Activated naive CD8-positive, alpha-beta T cell treated with anti-CD3 and anti-CD28 coated beads for 36 hours (primary cell): Measurements from ENCODE around the gene LRRTM4. TPM values are rescaled to one million over a fixed set of nuclear protein-coding genes. Genes with fewer than 3 reads are reported as not detected.
"Not testable (repeated sequence)": the region's sequence is repeated elsewhere in the genome, so short reads cannot be mapped to it uniquely, and the experiment has no call there.

Experiments
- DNase-seq: peaks from one replicate; pipeline ENCODE4 v3.0.0; 2021
- H3K27ac Mint-ChIP-seq: one replicate; pipeline ENCODE4 v1.8.0; 2022; ENCODE audit warnings: mild to moderate bottlenecking, moderate library complexity, mixed read lengths
- H3K27me3 Mint-ChIP-seq: one replicate; pipeline ENCODE4 v1.8.0; 2022; ENCODE audit warnings: mild to moderate bottlenecking, mixed read lengths
- H3K36me3 Mint-ChIP-seq: one replicate; pipeline ENCODE4 v1.8.0; 2021; ENCODE audit warnings: mild to moderate bottlenecking, mixed read lengths
- H3K4me1 Mint-ChIP-seq: one replicate; pipeline ENCODE4 v1.8.0; 2021; ENCODE audit warnings: mixed read lengths
- H3K4me3 Mint-ChIP-seq: one replicate; pipeline ENCODE4 v1.8.0; 2022; ENCODE audit warnings: mild to moderate bottlenecking, moderate library complexity, mixed read lengths
- H3K9me3 Mint-ChIP-seq: one replicate; pipeline ENCODE4 v1.8.0; 2022; ENCODE audit warnings: mixed read lengths
- total RNA-seq, 2 experiments: library from RNA; stranded (reverse); gene quantifications; one replicate each; pipeline ENCODE4 v1.2.3, GENCODE V29; 2021

The LRRTM4 gene
- total RNA-seq, 2 experiments from 2014 or later, result not detected

- Mint-ChIP-seq H3K27me3 (no peaks in the 10 kb centered on the region), H3K4me1 (no peaks in the 10 kb centered on the region)
Observed at GRCh38 chr2:76752506-76752905, 769.7 kb downstream of the LRRTM4 start.

GRCh38 chr2:76749858-76750257, 772.3 kb downstream of the LRRTM4 start:
- H3K4me3 Mint-ChIP-seq, result no peak overlapping the region
- DNase-seq, result no peak
- H3K27me3 Mint-ChIP-seq, result no peaks in the 10 kb centered on the region
- peaks cover 6% of the 10 kb centered on the region for H3K9me3 Mint-ChIP-seq
- no peak overlapping the region for H3K27ac Mint-ChIP-seq
- no peaks in the 10 kb centered on the region for H3K36me3 Mint-ChIP-seq
- no peaks in the 10 kb centered on the region for H3K4me1 Mint-ChIP-seq

More at GRCh38 chr2:76752506-76752905, 769.7 kb downstream of the LRRTM4 start:
- Mint-ChIP-seq H3K27ac (no peak overlapping the region), H3K9me3 (peaks cover 4% of the 10 kb centered on the region), H3K36me3 (no peaks in the 10 kb centered on the region), H3K4me3 (no peak overlapping the region)
- DNase-seq, result no peak

- Mint-ChIP-seq H3K36me3 (no peaks in the 10 kb centered on the region), H3K27me3 (no peaks in the 10 kb centered on the region), H3K4me3 (no peak overlapping the region), H3K4me1 (no peaks in the 10 kb centered on the region), H3K9me3 (peaks cover 6% of the 10 kb centered on the region), H3K27ac (no peak overlapping the region)
- DNase-seq, result no peak
Observed at GRCh38 chr2:76748581-76749296, 773.4 kb downstream of the LRRTM4 start.

- no peaks in the 10 kb centered on the region for H3K36me3 Mint-ChIP-seq
- H3K4me3 Mint-ChIP-seq, result no peak overlapping the region
- H3K4me1 Mint-ChIP-seq, result no peaks in the 10 kb centered on the region
- H3K27me3 Mint-ChIP-seq, result no peaks in the 10 kb centered on the region
- H3K27ac Mint-ChIP-seq, result no peak overlapping the region
- H3K9me3 Mint-ChIP-seq, result peaks cover 4% of the 10 kb centered on the region
- DNase-seq, result no peak
Observed at GRCh38 chr2:76745605-76746004, 776.6 kb downstream of the LRRTM4 start.

GRCh38 chr2:76737607-76738006, 784.6 kb downstream of the LRRTM4 start:
- H3K36me3 Mint-ChIP-seq, result no peaks in the 10 kb centered on the region
- no peak for DNase-seq
- H3K4me1 Mint-ChIP-seq, result no peaks in the 10 kb centered on the region
- H3K9me3 Mint-ChIP-seq, result peaks cover 3% of the 10 kb centered on the region
- H3K4me3 Mint-ChIP-seq, result no peak overlapping the region
- H3K27me3 Mint-ChIP-seq, result no peaks in the 10 kb centered on the region
- H3K27ac Mint-ChIP-seq, result no peak overlapping the region

- Mint-ChIP-seq H3K4me1 (no peaks in the 10 kb centered on the region), H3K36me3 (no peaks in the 10 kb centered on the region), H3K9me3 (no peaks in the 10 kb centered on the region), H3K4me3 (no peak overlapping the region), H3K27ac (no peak overlapping the region), H3K27me3 (no peaks in the 10 kb centered on the region)
- DNase-seq, result no peak
Observed at GRCh38 chr2:76733736-76734135, 788.4 kb downstream of the LRRTM4 start.

- no peak for DNase-seq
- Mint-ChIP-seq H3K9me3 (peaks cover 1% of the 10 kb centered on the region), H3K4me1 (no peaks in the 10 kb centered on the region), H3K27me3 (no peaks in the 10 kb centered on the region), H3K27ac (no peak overlapping the region), H3K36me3 (no peaks in the 10 kb centered on the region), H3K4me3 (no peak overlapping the region)
Observed at GRCh38 chr2:76731157-76731556, 791.0 kb downstream of the LRRTM4 start.

- Mint-ChIP-seq H3K9me3 (peaks cover 1% of the 10 kb centered on the region), H3K27ac (no peak overlapping the region), H3K36me3 (no peaks in the 10 kb centered on the region), H3K4me1 (no peaks in the 10 kb centered on the region), H3K4me3 (no peak overlapping the region), H3K27me3 (no peaks in the 10 kb centered on the region)
- DNase-seq, result no peak
Observed at GRCh38 chr2:76730021-76730420, 792.2 kb downstream of the LRRTM4 start.

GRCh38 chr2:76721226-76721625, 801.0 kb downstream of the LRRTM4 start:
- Mint-ChIP-seq H3K27me3 (no peaks in the 10 kb centered on the region), H3K9me3 (peaks cover 2% of the 10 kb centered on the region), H3K4me3 (no peak overlapping the region), H3K4me1 (no peaks in the 10 kb centered on the region), H3K36me3 (no peaks in the 10 kb centered on the region), H3K27ac (no peak overlapping the region)
- no peak for DNase-seq

GRCh38 chr2:76713312-76713711, 808.9 kb downstream of the LRRTM4 start:
- H3K36me3 Mint-ChIP-seq, result no peaks in the 10 kb centered on the region
- peaks cover 5% of the 10 kb centered on the region for H3K9me3 Mint-ChIP-seq
- H3K27ac Mint-ChIP-seq, result no peak overlapping the region
- no peak overlapping the region for H3K4me3 Mint-ChIP-seq
- H3K4me1 Mint-ChIP-seq, result no peaks in the 10 kb centered on the region
- no peaks in the 10 kb centered on the region for H3K27me3 Mint-ChIP-seq
- no peak for DNase-seq

- Mint-ChIP-seq H3K4me3 (no peak overlapping the region), H3K9me3 (peaks cover 8% of the 10 kb centered on the region), H3K4me1 (no peaks in the 10 kb centered on the region), H3K27me3 (no peaks in the 10 kb centered on the region), H3K36me3 (no peaks in the 10 kb centered on the region), H3K27ac (no peak overlapping the region)
- no peak for DNase-seq
Observed at GRCh38 chr2:76711490-76711889, 810.7 kb downstream of the LRRTM4 start.

GRCh38 chr2:76700894-76701293, 821.3 kb downstream of the LRRTM4 start:
- Mint-ChIP-seq H3K27ac (no peak overlapping the region), H3K9me3 (peaks cover 3% of the 10 kb centered on the region), H3K36me3 (no peaks in the 10 kb centered on the region), H3K4me1 (no peaks in the 10 kb centered on the region), H3K27me3 (no peaks in the 10 kb centered on the region), H3K4me3 (no peak overlapping the region)
- DNase-seq, result no peak

GRCh38 chr2:76697998-76698713, 824.0 kb downstream of the LRRTM4 start:
- DNase-seq, H3K27ac Mint-ChIP-seq, H3K27me3 Mint-ChIP-seq, H3K4me3 Mint-ChIP-seq, H3K9me3 Mint-ChIP-seq, H3K36me3 Mint-ChIP-seq, H3K4me1 Mint-ChIP-seq: not testable (repeated sequence)
